HG02571 (cell line): ENCODE measurements around the gene MYO10.

Experiments used
- ATAC-seq: cut with Tn5 transposase; IDR thresholded peaks from one replicate; pipeline ENCODE4 v1.9.1; 2021; ENCODE audit warnings: mild to moderate bottlenecking, moderate library complexity; ENCODE audit not compliant: unreplicated experiment

The MYO10 gene

DNA sequence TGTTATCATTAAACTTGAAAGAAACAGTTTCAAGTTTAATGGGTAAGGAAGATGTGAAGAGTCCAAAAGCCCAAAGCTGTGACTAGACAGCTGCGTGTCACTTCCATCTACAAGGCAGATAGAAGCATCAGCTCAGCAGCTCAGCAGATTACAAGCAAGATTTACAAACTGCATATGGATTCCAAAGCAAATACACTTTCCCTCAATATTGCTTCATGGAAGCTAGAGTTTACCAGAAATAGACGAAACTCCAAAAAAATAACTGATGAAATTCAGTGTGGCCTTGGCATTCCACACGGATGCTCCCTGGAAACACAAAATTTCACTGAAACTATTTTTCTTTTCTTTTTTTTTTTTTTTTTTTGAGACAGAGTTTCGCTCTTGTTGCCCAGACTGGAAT is 17.9 kb downstream of the MYO10 start:
- ATAC-seq: no peak

- no peak for ATAC-seq
Measured at GRCh38 chr5:16916262-16916878, 19.7 kb downstream of the MYO10 start.

GRCh38 chr5:16914584-16914983 is 21.5 kb downstream of the MYO10 start:
- no peak for ATAC-seq

- ATAC-seq: no peak
Measured at GRCh38 chr5:16914108-16914435, 22.0 kb downstream of the MYO10 start.

GRCh38 chr5:16913187-16914107 is 22.6 kb downstream of the MYO10 start:
- ATAC-seq: no peak

GRCh38 chr5:16912080-16912479 is 24.0 kb downstream of the MYO10 start:
- ATAC-seq: no peak

- no peak for ATAC-seq
Measured at GRCh38 chr5:16909464-16909863, 26.6 kb downstream of the MYO10 start.

- ATAC-seq: no peak
Measured at GRCh38 chr5:16907270-16907669, 28.8 kb downstream of the MYO10 start.

DNA sequence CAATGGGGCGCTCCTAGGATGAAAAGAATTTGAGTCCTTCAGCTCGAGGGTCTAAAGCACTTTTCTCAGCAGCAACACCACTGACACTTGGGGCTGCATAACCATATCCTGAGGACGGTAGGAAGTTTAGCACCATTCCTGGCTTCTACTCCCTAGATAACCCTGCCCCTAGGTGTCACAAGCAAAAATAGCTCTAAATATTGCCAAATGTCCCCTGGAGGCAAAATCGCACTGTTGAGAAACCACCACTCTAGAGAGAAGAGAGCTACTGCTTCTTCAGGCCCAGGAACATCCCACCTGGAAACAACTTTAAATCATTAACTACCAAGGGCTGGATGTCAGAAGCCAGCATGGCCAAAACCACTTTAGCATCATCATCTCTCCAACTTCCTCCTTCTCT is 29.8 kb downstream of the MYO10 start:
- no peak for ATAC-seq

GRCh38 chr5:16903480-16904300 is 32.4 kb downstream of the MYO10 start:
- no peak for ATAC-seq

DNA sequence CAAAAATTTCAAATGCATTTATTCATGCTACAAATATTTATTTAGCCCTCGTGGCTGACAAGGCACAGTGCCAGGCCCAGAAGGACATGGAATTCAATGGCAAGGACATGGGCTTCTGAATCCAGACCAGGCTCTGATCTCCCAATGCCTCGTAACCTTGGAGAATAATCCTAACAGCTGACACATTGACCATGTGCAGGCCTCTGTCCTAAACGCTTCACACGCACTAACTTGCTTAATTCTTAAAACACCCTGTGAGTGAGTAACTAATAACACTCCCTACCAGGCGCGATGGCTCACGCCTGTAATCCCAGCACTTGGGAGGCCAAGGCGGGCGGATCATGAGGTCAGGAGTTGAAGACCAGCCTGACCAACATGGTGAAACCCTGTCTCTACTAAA is 33.2 kb downstream of the MYO10 start:
- ATAC-seq: no peak

DNA sequence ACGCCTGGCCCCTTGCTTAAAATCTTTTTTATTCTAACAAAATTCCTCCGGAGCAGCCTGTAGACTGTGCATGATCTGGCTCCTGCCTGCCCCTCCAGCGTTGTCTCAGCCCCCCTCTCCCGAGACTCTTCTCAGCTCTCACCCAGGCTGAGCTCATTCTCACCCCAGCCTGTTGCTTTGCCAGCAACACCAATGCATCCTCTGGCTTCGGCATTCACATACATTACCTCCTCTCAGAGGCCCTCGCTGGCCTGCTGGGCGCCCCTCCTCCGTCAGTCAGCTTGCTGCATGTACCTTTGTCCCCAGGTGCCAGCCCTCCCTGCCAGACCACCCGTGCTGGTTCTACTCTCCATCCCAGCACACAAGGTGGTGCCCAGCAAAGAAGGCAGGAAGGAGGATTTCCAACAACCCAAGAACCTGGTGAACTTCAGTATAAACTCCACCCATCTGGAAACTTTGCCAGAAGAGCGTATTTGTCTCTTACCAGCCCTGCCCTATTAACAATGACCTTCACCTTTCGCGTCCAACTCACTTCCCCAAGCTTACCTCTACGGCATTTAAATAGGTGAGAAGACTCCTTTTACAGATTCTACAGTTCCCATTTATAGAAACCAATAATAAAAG is 35.0 kb downstream of the MYO10 start:
- no peak for ATAC-seq

DNA sequence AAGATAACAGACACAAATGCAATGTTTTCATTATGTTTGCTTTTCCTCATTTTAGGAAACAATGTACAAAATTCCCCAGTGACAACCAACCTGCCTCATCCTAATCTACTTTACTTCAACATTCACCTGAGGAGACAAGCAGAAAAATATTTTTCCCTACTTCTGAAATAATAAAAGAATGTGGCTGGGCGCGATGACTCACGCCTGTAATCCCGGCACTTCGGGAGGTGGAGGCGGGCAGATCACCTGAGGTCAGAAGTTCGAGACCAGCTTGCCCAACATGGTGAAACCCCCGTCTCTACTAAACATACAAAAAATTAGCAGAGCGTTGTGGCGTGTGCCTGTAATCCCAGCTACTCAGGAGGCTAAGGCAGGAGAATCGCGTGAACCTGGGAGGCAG is 36.9 kb downstream of the MYO10 start:
- no peak for ATAC-seq

DNA sequence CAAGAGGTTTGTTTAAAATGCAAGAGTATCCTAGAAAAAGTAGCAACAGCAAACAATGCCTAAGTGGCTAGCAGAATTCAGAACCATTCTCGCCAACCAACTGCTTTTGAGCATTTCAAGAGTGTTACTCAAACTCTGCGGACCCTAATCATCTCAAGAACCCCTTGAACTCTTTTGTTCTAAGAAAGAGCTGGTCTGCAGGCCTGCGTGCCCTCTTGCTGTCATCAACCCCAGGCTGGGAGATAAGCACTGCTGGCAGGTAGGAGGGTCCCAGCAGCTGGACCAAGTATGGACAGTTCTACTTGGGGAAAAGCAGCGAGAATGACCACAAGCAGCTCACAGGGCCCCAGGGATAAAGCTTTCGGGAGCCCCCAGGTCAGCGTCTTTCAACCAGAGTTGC is 38.3 kb downstream of the MYO10 start:
- no peak for ATAC-seq

DNA sequence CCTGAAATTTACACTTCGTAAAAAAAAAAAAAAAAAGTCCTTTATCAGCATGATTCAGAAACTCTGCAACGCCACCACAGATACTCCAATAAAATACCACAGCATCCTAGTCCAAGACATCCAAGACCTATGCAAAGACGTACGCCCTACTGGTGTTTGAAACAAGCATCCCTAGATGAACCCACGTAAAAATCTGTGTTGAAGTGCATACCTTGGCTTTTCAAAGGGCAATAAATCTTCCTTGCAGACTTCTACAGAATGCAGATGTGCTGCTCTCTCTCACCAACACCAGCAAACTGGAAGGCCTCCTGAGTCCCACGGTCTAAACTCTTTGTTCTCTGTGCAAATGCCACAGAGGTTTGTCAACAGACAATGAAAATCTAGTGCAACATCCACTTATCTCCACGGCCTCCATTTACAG is 38.8 kb downstream of the MYO10 start:
- no peak for ATAC-seq

GRCh38 chr5:16896767-16897166 is 39.3 kb downstream of the MYO10 start:
- ATAC-seq: no peak

DNA sequence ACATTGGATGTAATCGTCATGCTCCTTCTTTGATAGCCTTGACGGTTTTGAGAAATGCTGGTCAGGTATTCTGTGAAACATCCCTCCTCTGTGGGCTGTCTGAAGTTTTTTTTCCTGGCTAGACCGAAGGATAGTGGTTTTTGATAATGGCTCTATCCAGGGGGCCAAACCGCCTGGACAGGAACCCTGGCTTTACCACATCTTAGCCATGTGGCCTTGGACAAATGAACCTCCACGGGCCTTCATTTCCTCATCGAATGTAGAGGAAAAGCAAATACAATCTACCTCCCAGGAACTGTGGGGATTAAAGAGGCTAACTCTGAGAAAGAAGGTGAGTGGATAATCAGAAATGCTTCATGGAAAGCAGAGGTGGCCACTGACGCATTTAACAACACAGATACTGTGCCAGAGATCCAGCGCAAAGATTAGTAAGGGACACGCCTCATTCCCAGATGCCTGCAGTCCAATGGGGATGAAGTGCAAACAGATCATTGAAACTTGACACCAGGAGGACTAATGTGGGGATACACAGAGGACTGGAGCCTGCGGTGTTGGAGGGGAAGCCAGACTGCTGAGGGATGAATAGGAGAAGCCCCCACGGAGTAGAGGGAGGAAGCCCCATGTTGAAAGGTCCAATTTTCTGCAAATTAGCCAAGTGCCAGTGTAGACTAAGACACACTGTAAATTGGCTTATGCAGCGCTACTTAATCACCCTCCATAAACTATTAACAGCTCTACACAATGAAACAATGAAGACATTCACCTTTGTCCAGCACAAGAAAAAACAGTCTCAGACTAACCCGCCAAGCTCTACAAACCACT is 41.6 kb downstream of the MYO10 start:
- ATAC-seq: no peak

DNA sequence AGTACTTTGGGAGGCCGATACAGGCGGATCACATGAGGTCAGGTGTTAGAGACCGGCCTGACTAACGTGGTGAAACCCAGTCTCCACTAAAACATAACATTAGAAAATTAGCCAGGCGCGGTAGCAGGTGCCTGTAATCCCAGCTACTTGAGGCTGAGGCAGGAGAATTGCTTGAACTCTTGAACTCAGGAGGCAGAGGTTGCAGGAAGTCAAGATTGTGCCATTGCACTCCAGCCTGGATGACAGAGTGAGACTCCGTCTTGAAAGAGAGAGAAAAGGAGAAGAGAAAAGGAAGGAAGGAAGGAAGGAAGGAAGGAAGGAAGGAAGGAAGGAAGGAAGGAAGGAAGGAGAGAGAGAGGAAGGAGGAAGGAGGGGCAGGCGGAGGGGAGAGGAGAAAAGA is 45.1 kb downstream of the MYO10 start:
- no peak for ATAC-seq

- no peak for ATAC-seq
Measured at GRCh38 chr5:16889972-16890519, 46.0 kb downstream of the MYO10 start.
